Naive thymus-derived CD4-positive, alpha-beta T cell (primary cell): Measurements from ENCODE around the gene CLDN15. TPM values are rescaled to one million over a fixed set of nuclear protein-coding genes. Genes with fewer than 3 reads are reported as not detected.

Experiments used
- ATAC-seq: fragments of 150-1000 bp; cut with Tn5 transposase; 2 replicates; pipeline ENCODE4 v1.10.0; 2021; ENCODE audit warnings: mild to moderate bottlenecking, moderate library complexity
- CTCF ChIA-PET: fragments of 350-600 bp; sonication (Branson Sonifier 250); formaldehyde crosslinking; loops from one replicate; lab custom pipeline; 2021; ENCODE audit warnings: antibody characterized with exemption; lab: Charles Lee
- POLR2A ChIA-PET: fragments of 350-600 bp; sonication (Branson Sonifier 250); formaldehyde crosslinking; loops from one replicate; lab custom pipeline; 2021; ENCODE audit warnings: antibody characterized with exemption, inconsistent platforms; lab: Charles Lee
- DNase-seq, 9 donors: peaks; one replicate each; pipeline versions ENCODE4 v3.0.0 to v3.0.0-alpha.2; 2020 to 2022; ENCODE audit warnings: mixed read lengths in 1 of 9
- H3K27ac ChIP-seq: one replicate; pipeline ENCODE4 v1.7.0; 2013; ENCODE audit warnings: mild to moderate bottlenecking, low read depth, low read length, moderate library complexity
- H3K27me3 ChIP-seq, 2 donors: one replicate each; pipeline ENCODE4 v1.7.0; 2013; ENCODE audit warnings: low read length in 2 of 2, mild to moderate bottlenecking in 2 of 2, moderate library complexity in 2 of 2; ENCODE audit not compliant: control insufficient read depth in 2 of 2, insufficient read depth in 2 of 2
- H3K36me3 ChIP-seq, 3 experiments: 1 replicate in 2 of 3; 2 replicates in 1 of 3; pipeline ENCODE4 v1.7.0; 2013; ENCODE audit warnings: low read length in 3 of 3, mild to moderate bottlenecking in 3 of 3, moderate library complexity in 1 of 3; ENCODE audit not compliant: insufficient read depth in 3 of 3, control insufficient read depth in 2 of 3
- H3K4me1 ChIP-seq, 2 donors: one replicate each; pipeline ENCODE4 v1.7.0; 2013; ENCODE audit warnings: low read length in 2 of 2, mild to moderate bottlenecking in 2 of 2, moderate library complexity in 1 of 2; ENCODE audit not compliant: control insufficient read depth in 2 of 2, insufficient read depth in 2 of 2
- H3K4me3 ChIP-seq: 2 replicates; pipeline ENCODE4 v1.7.0; 2013; ENCODE audit warnings: mild to moderate bottlenecking, low read length
- H3K9me3 ChIP-seq, 3 experiments: 1 replicate in 2 of 3; 2 replicates in 1 of 3; pipeline ENCODE4 v1.7.0; 2013; ENCODE audit warnings: low read length in 3 of 3; ENCODE audit not compliant: control insufficient read depth in 2 of 3
- H3K27ac Mint-ChIP-seq, 9 donors: one replicate each; pipeline ENCODE4 v1.8.0; 2020 to 2022; ENCODE audit warnings: mixed read lengths in 9 of 9, mild to moderate bottlenecking in 8 of 9, moderate library complexity in 5 of 9, inconsistent platforms in 2 of 9
- H3K27me3 Mint-ChIP-seq, 5 donors: one replicate each; pipeline ENCODE4 v1.8.0; 2021 to 2022; ENCODE audit warnings: mixed read lengths in 5 of 5, mild to moderate bottlenecking in 1 of 5
- H3K36me3 Mint-ChIP-seq, 5 donors: one replicate each; pipeline ENCODE4 v1.8.0; 2020 to 2022; ENCODE audit warnings: mixed read lengths in 5 of 5, mild to moderate bottlenecking in 3 of 5, inconsistent platforms in 1 of 5
- H3K4me1 Mint-ChIP-seq, 7 donors: one replicate each; pipeline ENCODE4 v1.8.0; 2020 to 2022; ENCODE audit warnings: mixed read lengths in 7 of 7, mild to moderate bottlenecking in 3 of 7, inconsistent platforms in 1 of 7
- H3K4me3 Mint-ChIP-seq, 10 donors: one replicate each; pipeline ENCODE4 v1.8.0; 2020 to 2022; ENCODE audit warnings: mild to moderate bottlenecking in 10 of 10, mixed read lengths in 10 of 10, moderate library complexity in 6 of 10, inconsistent platforms in 2 of 10
- H3K9me3 Mint-ChIP-seq, 11 donors: one replicate each; pipeline ENCODE4 v1.8.0; 2020 to 2022; ENCODE audit warnings: mixed read lengths in 11 of 11, mild to moderate bottlenecking in 4 of 11, inconsistent platforms in 1 of 11, moderate library complexity in 1 of 11
- intact Hi-C, 2 donors: fragments of 100-400 bp; cut with micrococcal nuclease; formaldehyde crosslinking; loops; one replicate each; pipeline ENCODE4 v1.15.1; 2023
- polyA plus RNA-seq, 2 donors: library from polyadenylated mRNA; unstranded; fragments of 300-500 nt; fragmentation: Illumina TruSeq; gene quantifications; one replicate each; pipeline ENCODE4 v1.2.3, GENCODE V29; 2021
- total RNA-seq, 6 experiments: library from RNA in 5 of 6; stranded (reverse) in 5 of 6; gene quantifications; 1 replicate in 5 of 6; 2 replicates in 1 of 6; pipeline ENCODE4 v1.2.3 and lab custom pipeline; 2021 to 2026

Gene CLDN15
- total and polyA plus RNA-seq, 7 experiments from 2014 or later = 0.51 to 58.6 (median 23.3) TPM

DNA sequence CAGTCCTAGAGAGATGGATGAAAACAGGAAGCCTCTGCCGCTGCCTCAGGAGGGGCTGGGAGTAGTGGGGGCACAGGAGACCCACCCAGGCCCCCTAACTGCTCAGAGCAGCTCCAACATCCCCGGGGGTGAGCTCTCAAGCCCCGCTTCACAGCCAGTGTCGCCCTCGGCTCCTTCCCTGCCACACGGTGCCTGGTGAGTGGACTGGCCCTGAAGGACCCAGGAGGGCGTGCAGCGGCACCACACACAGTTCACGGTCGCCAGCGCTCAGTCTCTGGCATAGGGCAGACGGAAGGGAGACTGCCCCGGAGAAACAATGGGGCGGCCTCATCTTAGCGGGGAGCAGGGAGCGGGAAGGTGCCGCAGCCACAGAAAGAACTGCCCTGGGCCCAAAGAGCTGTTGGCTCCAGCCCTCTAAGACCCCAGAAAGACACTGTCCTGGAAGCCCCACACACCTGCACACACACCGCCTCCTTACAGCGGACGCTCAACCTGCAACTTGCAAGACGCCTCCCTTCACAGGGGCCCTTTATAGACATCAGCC is 1.2 kb downstream of the CLDN15 start:
- POLR2A ChIA-PET = no interaction called here
- DNase-seq = no peak
- H3K4me3 Mint-ChIP-seq = no peak overlapping the region

DNA sequence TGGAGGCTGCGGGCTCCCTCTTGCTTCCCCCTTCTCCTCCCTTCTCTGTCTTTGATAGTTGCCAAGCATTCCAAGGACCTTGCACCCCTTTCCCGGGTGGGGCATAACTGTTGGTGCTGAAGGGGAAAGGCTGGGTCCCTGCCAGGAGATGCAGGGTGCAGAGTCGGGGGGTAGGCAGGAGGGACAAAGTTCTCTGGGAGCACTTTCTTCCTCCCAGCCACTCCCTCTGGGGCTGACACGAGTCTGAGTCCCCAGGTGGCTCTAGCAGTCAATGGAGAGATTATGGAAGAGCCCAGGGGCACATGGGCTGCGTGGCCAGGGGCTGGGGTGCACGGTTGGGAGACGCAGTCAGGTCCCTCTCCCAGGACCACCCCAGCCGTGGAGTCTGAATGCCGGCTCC is 2.1 kb downstream of the CLDN15 start:
- H3K27ac Mint-ChIP-seq = no peak overlapping the region
- Histone ChIP-seq H3K4me1 (no peaks in the 10 kb centered on the region), H3K4me3 (no peak overlapping the region), H3K36me3 (peaks cover 0 to 56% (median 10%) of the 10 kb centered on the region in 3 experiments), H3K27ac (no peak overlapping the region), H3K9me3 (no peaks in the 10 kb centered on the region), H3K27me3 (no peaks in the 10 kb centered on the region)
- ChIA-PET POLR2A (no interaction called here), CTCF (interaction anchor here (1.0 to 1.1 kb wide), 2 partner anchors 8 to 40 kb away, joined by 4 read pairs; no protein-coding TSS in a partner anchor)
- no peaks in the 10 kb centered on the region for H3K9me3 Mint-ChIP-seq
- H3K36me3 Mint-ChIP-seq = peaks cover 0 to 4% (median 3%) of the 10 kb centered on the region in 5 donors
- H3K4me1 Mint-ChIP-seq = peaks cover 0 to 8% (median 3%) of the 10 kb centered on the region in 7 donors
- no peak for ATAC-seq
- intact Hi-C loops = no loop called here
- H3K4me3 Mint-ChIP-seq = no peak overlapping the region
- no peak for DNase-seq
- no peaks in the 10 kb centered on the region for H3K27me3 Mint-ChIP-seq

More for the DNA sequence above, 1.2 kb downstream of the CLDN15 start:
- Histone ChIP-seq H3K27me3 (no peaks in the 10 kb centered on the region), H3K4me1 (no peaks in the 10 kb centered on the region), H3K9me3 (no peaks in the 10 kb centered on the region), H3K36me3 (peaks cover 0 to 55% (median 12%) of the 10 kb centered on the region in 3 experiments), H3K27ac (no peak overlapping the region), H3K4me3 (no peak overlapping the region)
- CTCF ChIA-PET = no interaction called here
- H3K9me3 Mint-ChIP-seq = no peaks in the 10 kb centered on the region
- H3K27ac Mint-ChIP-seq = peak overlapping the region in 1 of 9 donors; percentile 36
- intact Hi-C loops = no loop called here
- no peak for ATAC-seq
- H3K36me3 Mint-ChIP-seq = peaks cover 0 to 4% (median 0%) of the 10 kb centered on the region in 5 donors
- H3K27me3 Mint-ChIP-seq = no peaks in the 10 kb centered on the region
- peaks cover 0 to 10% (median 0%) of the 10 kb centered on the region in 7 donors for H3K4me1 Mint-ChIP-seq

GRCh38 chr7:101235050-101235449 is 2.6 kb downstream of the CLDN15 start:
- no peaks in the 10 kb centered on the region for H3K9me3 ChIP-seq
- ChIA-PET CTCF (interaction anchor here (1.0 to 1.1 kb wide), 2 partner anchors 8 to 39 kb away, joined by 4 read pairs; no protein-coding TSS in a partner anchor), POLR2A (no interaction called here)
- peaks cover 0 to 5% (median 3%) of the 10 kb centered on the region in 5 donors for H3K36me3 Mint-ChIP-seq
- no peak overlapping the region for H3K4me3 ChIP-seq
- no peak overlapping the region for H3K4me3 Mint-ChIP-seq
- no peak overlapping the region for H3K27ac ChIP-seq
- DNase-seq = no peak
- peaks cover 0 to 53% (median 6%) of the 10 kb centered on the region in 3 experiments for H3K36me3 ChIP-seq
- H3K4me1 ChIP-seq = no peaks in the 10 kb centered on the region
- no peaks in the 10 kb centered on the region for H3K9me3 Mint-ChIP-seq
- no peaks in the 10 kb centered on the region for H3K27me3 Mint-ChIP-seq
- peaks cover 0 to 11% (median 5%) of the 10 kb centered on the region in 7 donors for H3K4me1 Mint-ChIP-seq
- intact Hi-C loops = no loop called here
- no peaks in the 10 kb centered on the region for H3K27me3 ChIP-seq
- no peak overlapping the region for H3K27ac Mint-ChIP-seq
- no peak for ATAC-seq

DNA sequence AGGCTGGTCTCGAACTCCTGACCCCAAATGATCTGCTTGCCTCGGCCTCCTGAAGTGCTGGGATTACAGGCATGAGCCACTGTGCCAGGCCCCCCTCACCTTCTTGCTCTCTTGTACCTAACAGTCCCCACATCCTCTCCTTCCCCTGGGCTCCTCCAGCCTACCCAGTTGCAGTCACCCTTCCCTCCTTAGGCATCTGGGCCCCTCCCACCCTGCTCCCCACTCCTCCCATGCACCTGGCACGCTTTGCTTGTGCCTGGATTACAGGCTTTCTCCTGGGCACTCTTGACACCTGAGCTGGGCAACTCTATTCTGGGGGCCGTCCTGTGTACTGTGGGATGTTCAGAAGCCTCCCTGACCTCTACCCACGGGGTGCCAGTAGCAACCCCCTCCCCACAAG is 3.0 kb downstream of the CLDN15 start:
- CTCF ChIA-PET = interaction anchor here (0.9 to 1.1 kb wide), 3 partner anchors 9 to 39 kb away, joined by 3 to 4 read pairs (median 4); no protein-coding TSS in a partner anchor
- Histone ChIP-seq H3K4me1 (no peaks in the 10 kb centered on the region), H3K27me3 (no peaks in the 10 kb centered on the region), H3K36me3 (peaks cover 0 to 49% (median 2%) of the 10 kb centered on the region in 3 experiments), H3K9me3 (no peaks in the 10 kb centered on the region), H3K27ac (no peak overlapping the region), H3K4me3 (no peak overlapping the region)
- ATAC-seq = no peak
- Mint-ChIP-seq H3K36me3 (peaks cover 0 to 5% (median 3%) of the 10 kb centered on the region in 5 donors), H3K27me3 (no peaks in the 10 kb centered on the region), H3K4me3 (no peak overlapping the region), H3K4me1 (peaks cover 0 to 11% (median 5%) of the 10 kb centered on the region in 7 donors), H3K9me3 (no peaks in the 10 kb centered on the region), H3K27ac (no peak overlapping the region)
- POLR2A ChIA-PET = no interaction called here
- DNase-seq = no peak
- intact Hi-C loops = no loop called here

- Histone ChIP-seq H3K4me3 (no peak overlapping the region), H3K4me1 (no peaks in the 10 kb centered on the region), H3K27ac (no peak overlapping the region), H3K27me3 (no peaks in the 10 kb centered on the region), H3K36me3 (peaks cover 0 to 48% (median 0%) of the 10 kb centered on the region in 3 experiments), H3K9me3 (no peaks in the 10 kb centered on the region)
- no peaks in the 10 kb centered on the region for H3K9me3 Mint-ChIP-seq
- CTCF ChIA-PET = interaction anchor here (0.6 to 1.1 kb wide), 3 partner anchors 10 to 51 kb away, joined by 3 to 7 read pairs (median 4); no protein-coding TSS in a partner anchor
- peaks cover 0 to 6% (median 3%) of the 10 kb centered on the region in 5 donors for H3K36me3 Mint-ChIP-seq
- intact Hi-C loops = no loop called here
- peaks cover 0 to 11% (median 5%) of the 10 kb centered on the region in 7 donors for H3K4me1 Mint-ChIP-seq
- no peak overlapping the region for H3K4me3 Mint-ChIP-seq
- POLR2A ChIA-PET = no interaction called here
- ATAC-seq (no peak), DNase-seq (no peak)
- H3K27ac Mint-ChIP-seq = no peak overlapping the region
- H3K27me3 Mint-ChIP-seq = no peaks in the 10 kb centered on the region
These were observed 3.6 kb downstream of the CLDN15 start for GRCh38 chr7:101233907-101234547.

- ChIA-PET CTCF (no interaction called here), POLR2A (no interaction called here)
- Mint-ChIP-seq H3K27ac (peak overlapping the region in 1 of 9 donors; percentile 21), H3K36me3 (peaks cover 0 to 7% (median 3%) of the 10 kb centered on the region in 5 donors), H3K9me3 (no peaks in the 10 kb centered on the region), H3K4me3 (no peak overlapping the region), H3K27me3 (no peaks in the 10 kb centered on the region), H3K4me1 (peaks cover 0 to 7% (median 5%) of the 10 kb centered on the region in 7 donors)
- no peaks in the 10 kb centered on the region for H3K27me3 ChIP-seq
- intact Hi-C loops = no loop called here
- no peak overlapping the region for H3K27ac ChIP-seq
- H3K4me1 ChIP-seq = no peaks in the 10 kb centered on the region
- peaks cover 0 to 42% (median 0%) of the 10 kb centered on the region in 3 experiments for H3K36me3 ChIP-seq
- DNase-seq (no peak), ATAC-seq (no peak)
- no peak overlapping the region for H3K4me3 ChIP-seq
- no peaks in the 10 kb centered on the region for H3K9me3 ChIP-seq
These were observed 5.3 kb downstream of the CLDN15 start for GRCh38 chr7:101232141-101232850.
